ENCODE data around the gene GEMIN2.
"Not testable (repeated sequence)": the region's sequence is repeated elsewhere in the genome, so short reads cannot be mapped to it uniquely, and the experiment has no call there.

GEMIN2 gene

GRCh38 chr14:39109893-39110715 lies 4.0 kb upstream of the GEMIN2 start:
- Histone ChIP-seq H3K27me3 (no peaks in the 10 kb centered on the region), H3K4me2 (no peak overlapping the region), H3K4me3 (no peak overlapping the region), H3K9ac (no peak overlapping the region; the same call in 1 of the 2 replicates), H3K9me3 (no peaks in the 10 kb centered on the region), H3K36me3 (no peaks in the 10 kb centered on the region), H3K4me1 (peaks cover 10% of the 10 kb centered on the region), H3K27ac (no peak overlapping the region), H4K20me1 (no peaks in the 10 kb centered on the region)
- TF ChIP-seq Cebpa-rat (IDR thresholded peaks at IDR 0.05), result no peak

GRCh38 chr14:39113685-39114072 lies 444 bp upstream of the GEMIN2 start:
- peaks cover 19% of the 10 kb centered on the region for H3K4me1 ChIP-seq
- peak overlapping the region; percentile 84 for H3K9ac ChIP-seq
- no peaks in the 10 kb centered on the region for H3K27me3 ChIP-seq
- H3K27ac ChIP-seq, result peak overlapping the region; percentile 69
- H3K4me2 ChIP-seq, result peak overlapping the region; percentile 92
- peaks cover 12% of the 10 kb centered on the region for H3K36me3 ChIP-seq
- H4K20me1 ChIP-seq, result no peaks in the 10 kb centered on the region
- peak overlapping the region; percentile 84 for H3K4me3 ChIP-seq
- TF ChIP-seq Cebpa-rat (IDR thresholded peaks at IDR 0.05), result no peak
- H3K9me3 ChIP-seq, result no peaks in the 10 kb centered on the region

GRCh38 chr14:39122330-39123138 lies 8.4 kb downstream of the GEMIN2 start:
- Histone ChIP-seq H3K27me3 (no peaks in the 10 kb centered on the region), H3K4me2 (no peak overlapping the region), H4K20me1 (no peaks in the 10 kb centered on the region), H3K4me1 (no peaks in the 10 kb centered on the region), H3K36me3 (peaks cover 87% of the 10 kb centered on the region), H3K9me3 (no peaks in the 10 kb centered on the region), H3K4me3 (no peak overlapping the region), H3K27ac (no peak overlapping the region), H3K9ac (no peak overlapping the region)
- no peak for TF ChIP-seq Cebpa-rat (IDR thresholded peaks at IDR 0.05)

GRCh38 chr14:39137835-39138234 lies 23.7 kb downstream of the GEMIN2 start:
- H3K4me1 ChIP-seq, H3K4me3 ChIP-seq, H3K4me2 ChIP-seq, H3K27ac ChIP-seq, H3K9ac ChIP-seq, H4K20me1 ChIP-seq, H3K27me3 ChIP-seq: not testable (repeated sequence)
- Histone ChIP-seq H3K36me3 (peaks cover 92% of the 10 kb centered on the region), H3K9me3 (peaks cover 28% of the 10 kb centered on the region)

- H3K4me3 ChIP-seq, result no peak overlapping the region
- no peak overlapping the region for H3K27ac ChIP-seq
- peaks cover 30% of the 10 kb centered on the region for H3K9me3 ChIP-seq
- H3K36me3 ChIP-seq, result peaks cover 96% of the 10 kb centered on the region
- H3K27me3 ChIP-seq, result no peaks in the 10 kb centered on the region
- no peak overlapping the region for H3K4me2 ChIP-seq
- no peak for TF ChIP-seq Cebpa-rat (IDR thresholded peaks at IDR 0.05)
- H4K20me1 ChIP-seq, result no peaks in the 10 kb centered on the region
- H3K9ac ChIP-seq, result no peak overlapping the region
- no peaks in the 10 kb centered on the region for H3K4me1 ChIP-seq
Measured at GRCh38 chr14:39138440-39138839, 24.3 kb downstream of the GEMIN2 start.

- peaks cover 81% of the 10 kb centered on the region for H3K36me3 ChIP-seq
Measured at GRCh38 chr14:39140170-39140569, 26.0 kb downstream of the GEMIN2 start.

GRCh38 chr14:39141623-39142022 lies 27.5 kb downstream of the GEMIN2 start:
- not testable (repeated sequence) for H3K4me1 ChIP-seq, H3K4me2 ChIP-seq, H3K27ac ChIP-seq, H3K9ac ChIP-seq, H4K20me1 ChIP-seq, H3K27me3 ChIP-seq
- Histone ChIP-seq H3K4me3 (0 out of 2 replicates have a peak overlapping the region, but pooled peaks have one; percentile 16), H3K36me3 (peaks cover 72% of the 10 kb centered on the region), H3K9me3 (peaks cover 30% of the 10 kb centered on the region)

More at GRCh38 chr14:39140170-39140569, 26.0 kb downstream of the GEMIN2 start:
- Histone ChIP-seq H3K4me3 (no peak overlapping the region), H4K20me1 (no peaks in the 10 kb centered on the region), H3K4me1 (no peaks in the 10 kb centered on the region), H3K4me2 (no peak overlapping the region), H3K27me3 (no peaks in the 10 kb centered on the region), H3K27ac (no peak overlapping the region), H3K9me3 (peaks cover 30% of the 10 kb centered on the region), H3K9ac (no peak overlapping the region)
- TF ChIP-seq Cebpa-rat (IDR thresholded peaks at IDR 0.05), result no peak

GRCh38 chr14:39143226-39143625 lies 29.1 kb downstream of the GEMIN2 start:
- peaks cover 30% of the 10 kb centered on the region for H3K9me3 ChIP-seq
- not testable (repeated sequence) for H3K4me2 ChIP-seq, H3K9ac ChIP-seq, H4K20me1 ChIP-seq, H3K4me3 ChIP-seq, H3K27me3 ChIP-seq, H3K27ac ChIP-seq, H3K4me1 ChIP-seq
- peaks cover 73% of the 10 kb centered on the region for H3K36me3 ChIP-seq

GRCh38 chr14:39145266-39145966 lies 31.3 kb downstream of the GEMIN2 start:
- peaks cover 26% of the 10 kb centered on the region for H3K9me3 ChIP-seq
- H3K4me3 ChIP-seq, result no peak overlapping the region
- H3K9ac ChIP-seq, result no peak overlapping the region
- TF ChIP-seq Cebpa-rat (IDR thresholded peaks at IDR 0.05), result no peak
- no peaks in the 10 kb centered on the region for H3K4me1 ChIP-seq
- H3K4me2 ChIP-seq, result no peak overlapping the region
- H3K36me3 ChIP-seq, result peaks cover 70% of the 10 kb centered on the region
- no peaks in the 10 kb centered on the region for H3K27me3 ChIP-seq
- H4K20me1 ChIP-seq, result no peaks in the 10 kb centered on the region
- no peak overlapping the region for H3K27ac ChIP-seq
